ENCODE results near the gene RPH3AL.

RPH3AL gene

GRCh38 chr17:379531-380465 is 27.2 kb upstream of the RPH3AL start:
- no peak for DNase-seq (ENCODE audit: low read depth)

- DNase-seq (ENCODE audit: low read depth), result no peak
These were observed 25.5 kb upstream of the RPH3AL start for GRCh38 chr17:378068-378467.

DNA sequence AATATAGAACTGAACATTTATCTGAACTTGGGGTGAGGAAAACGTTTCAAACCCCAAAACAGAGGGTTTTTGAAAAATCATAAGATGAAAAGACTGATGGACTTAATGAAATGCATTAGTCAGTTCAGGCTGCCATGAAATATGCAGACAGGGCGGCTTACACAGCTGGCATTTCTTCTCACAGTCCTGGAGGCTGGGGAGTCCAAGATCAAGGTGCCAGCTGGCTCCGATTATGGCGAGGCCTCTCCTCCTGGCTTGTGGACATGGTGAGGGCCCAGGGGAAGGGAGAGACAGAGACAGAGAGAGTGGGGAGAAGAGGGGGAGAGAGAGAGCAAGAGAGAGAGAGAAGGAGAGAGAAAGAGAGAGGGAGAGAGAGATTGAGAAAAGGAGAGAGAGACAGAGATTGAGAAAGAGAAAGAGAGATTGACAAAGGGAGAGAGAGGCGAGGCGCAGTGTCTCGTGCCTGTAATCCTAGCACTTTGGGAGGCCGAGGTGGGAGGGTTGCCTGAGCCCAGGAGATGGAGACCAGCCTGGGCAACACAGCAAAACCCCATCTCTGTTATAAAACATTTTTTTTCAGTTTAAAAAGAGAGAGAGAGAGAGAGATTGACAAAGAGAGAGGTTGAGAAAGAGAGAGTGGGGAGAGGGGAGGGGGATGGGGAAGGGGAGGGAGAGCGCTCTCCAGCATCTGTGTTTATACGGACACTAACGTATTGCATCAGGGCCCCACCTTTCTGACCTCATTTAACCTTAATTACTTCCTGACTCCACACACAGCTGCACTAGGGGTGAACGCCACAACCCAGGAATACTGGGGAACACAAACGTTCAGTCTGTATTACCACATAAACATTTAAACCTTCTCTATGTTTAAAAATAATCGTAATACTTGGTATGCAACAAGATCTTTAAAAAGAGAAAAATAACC is 24.6 kb upstream of the RPH3AL start:
- peak; percentile 35 for DNase-seq (ENCODE audit: low read depth)

DNA sequence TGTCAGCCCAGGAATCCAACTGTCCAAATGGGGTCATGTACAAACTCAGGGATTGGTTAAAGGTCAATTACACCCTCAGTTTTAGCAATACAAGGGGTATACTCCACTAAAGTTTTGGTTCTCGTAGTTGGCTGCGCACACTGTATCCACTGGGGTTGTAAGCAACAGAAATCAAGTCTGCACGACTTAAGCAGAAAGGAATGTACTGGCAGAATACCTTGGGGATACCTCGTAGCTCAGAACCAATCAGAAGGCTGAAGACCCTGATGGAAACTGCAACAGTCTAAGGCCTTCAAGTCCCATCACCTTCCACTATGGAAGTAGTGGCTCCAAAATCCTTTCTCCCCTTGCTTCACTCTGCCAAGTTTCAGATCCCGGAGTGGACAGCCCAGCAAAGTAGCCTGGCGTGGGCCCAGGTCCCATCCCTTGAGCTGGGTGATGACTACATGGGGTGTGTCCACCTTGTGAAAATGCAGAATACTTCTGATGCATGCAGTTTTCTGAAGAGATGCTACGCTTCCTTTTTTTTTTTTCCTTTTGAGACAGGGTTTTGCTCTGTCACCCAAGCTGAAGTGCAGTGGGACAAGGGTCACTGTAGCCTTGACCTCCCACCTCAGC is 21.1 kb upstream of the RPH3AL start:
- no peak for DNase-seq (ENCODE audit: low read depth)

DNA sequence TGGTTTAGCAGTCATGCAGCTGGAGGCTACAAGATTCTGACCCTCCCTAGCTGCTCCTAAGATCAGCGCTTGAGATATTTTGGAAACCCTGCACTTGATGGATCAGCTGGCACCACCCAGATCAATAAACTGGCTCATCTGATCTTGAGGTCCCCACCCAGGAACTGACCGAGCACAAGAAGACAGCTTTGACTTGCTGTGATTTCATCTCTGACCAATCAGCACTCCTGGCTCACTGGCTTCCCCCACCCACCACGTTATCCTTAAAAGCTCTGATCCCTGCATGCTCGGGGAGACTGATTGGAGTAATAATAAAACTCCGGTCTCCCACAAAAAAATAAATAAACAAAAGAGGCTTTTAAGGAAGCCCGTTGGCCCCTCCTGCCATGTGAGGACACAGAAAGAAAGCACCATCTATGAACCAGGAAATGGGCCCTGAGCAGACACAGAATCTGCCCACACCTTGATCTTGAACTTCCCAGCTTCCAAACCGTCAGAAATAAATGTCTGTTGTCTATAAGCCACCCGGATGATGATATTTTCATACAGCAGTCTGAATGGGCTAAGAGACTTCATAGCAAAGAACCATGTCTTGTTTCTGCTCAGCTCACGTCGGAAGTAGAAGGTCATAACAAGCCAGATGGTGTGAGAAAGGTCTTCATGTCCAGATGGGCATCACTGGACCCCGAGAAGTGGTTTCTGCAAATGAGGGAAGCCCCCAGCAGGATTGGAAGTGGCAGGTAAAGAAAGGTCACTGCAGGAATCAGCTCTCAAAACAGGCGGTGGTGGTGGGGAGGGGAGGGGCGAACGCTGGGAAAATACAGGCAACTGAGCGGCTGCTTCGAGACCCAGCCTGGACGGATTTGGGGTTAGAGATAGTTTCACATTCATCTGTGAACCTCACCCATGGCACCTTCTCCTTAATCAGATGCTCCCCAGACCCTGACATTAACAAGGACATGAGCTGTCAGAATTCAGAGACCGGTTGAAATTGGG is 19.8 kb upstream of the RPH3AL start:
- no peak for DNase-seq (ENCODE audit: low read depth)

DNA sequence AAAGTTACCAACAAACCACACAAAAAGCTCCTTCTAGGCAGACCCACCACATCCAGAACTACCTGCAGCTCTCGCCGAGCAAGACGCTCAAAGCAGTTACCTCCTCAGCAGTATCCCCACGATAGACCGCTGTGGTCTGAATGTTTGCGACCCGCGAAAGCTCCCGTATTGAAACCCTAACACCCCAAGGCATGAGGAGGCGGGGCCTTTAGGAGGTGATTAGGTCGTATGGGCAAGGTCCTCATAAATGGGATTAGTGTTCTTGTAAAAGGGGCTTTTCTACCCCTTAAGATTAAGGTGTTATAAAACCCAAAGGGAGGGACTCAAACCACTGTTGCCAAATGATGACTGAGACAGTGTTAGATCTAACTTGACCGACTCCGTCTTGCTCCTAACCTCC is 19.0 kb upstream of the RPH3AL start:
- no peak for DNase-seq (ENCODE audit: low read depth)

DNA sequence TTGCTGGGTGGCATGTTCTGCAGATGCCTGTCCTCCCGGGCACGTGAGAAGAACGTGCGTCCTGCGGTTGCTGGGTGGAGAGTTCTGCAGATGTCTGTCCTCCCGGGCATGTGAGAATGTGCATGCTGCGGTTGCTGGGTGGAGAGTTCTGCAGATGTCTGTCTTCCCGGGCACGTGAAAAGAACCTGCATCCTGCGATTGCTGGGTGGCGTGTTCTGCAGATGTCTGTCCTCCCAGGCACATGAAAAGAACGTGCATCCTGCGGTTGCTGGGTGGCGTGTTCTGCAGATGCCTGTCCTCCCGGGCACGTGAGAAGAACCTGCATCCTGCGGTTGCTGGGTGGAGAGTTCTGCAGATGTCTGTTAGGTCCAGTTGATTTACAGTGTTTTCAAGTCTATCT is 15.0 kb upstream of the RPH3AL start:
- peak; percentile 53 for DNase-seq (ENCODE audit: low read depth)

- peak; percentile 63 for DNase-seq (ENCODE audit: low read depth)
These were observed 14.3 kb upstream of the RPH3AL start for GRCh38 chr17:366657-367615.

DNA sequence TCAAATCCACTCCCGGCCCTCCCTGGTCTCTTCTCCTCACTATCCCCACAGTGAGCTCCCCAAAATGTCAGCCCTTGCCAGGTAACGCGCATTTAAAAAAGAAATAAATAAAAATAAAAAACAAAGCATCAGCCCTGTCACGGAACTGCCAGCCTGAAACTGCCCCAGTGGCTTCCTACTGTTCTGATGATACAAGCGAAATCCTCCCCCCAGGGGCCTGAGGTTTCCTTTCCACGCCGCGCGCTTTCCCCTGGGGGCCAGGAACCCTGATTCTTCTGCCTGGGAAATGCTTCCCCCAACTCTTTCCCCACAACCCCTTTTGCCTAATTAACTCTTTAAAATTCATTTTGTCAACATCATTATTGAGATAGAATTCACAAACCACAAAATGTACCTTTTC is 12.2 kb upstream of the RPH3AL start:
- DNase-seq (ENCODE audit: low read depth), result no peak

GRCh38 chr17:364308-364707 is 11.7 kb upstream of the RPH3AL start:
- DNase-seq (ENCODE audit: low read depth), result no peak

DNA sequence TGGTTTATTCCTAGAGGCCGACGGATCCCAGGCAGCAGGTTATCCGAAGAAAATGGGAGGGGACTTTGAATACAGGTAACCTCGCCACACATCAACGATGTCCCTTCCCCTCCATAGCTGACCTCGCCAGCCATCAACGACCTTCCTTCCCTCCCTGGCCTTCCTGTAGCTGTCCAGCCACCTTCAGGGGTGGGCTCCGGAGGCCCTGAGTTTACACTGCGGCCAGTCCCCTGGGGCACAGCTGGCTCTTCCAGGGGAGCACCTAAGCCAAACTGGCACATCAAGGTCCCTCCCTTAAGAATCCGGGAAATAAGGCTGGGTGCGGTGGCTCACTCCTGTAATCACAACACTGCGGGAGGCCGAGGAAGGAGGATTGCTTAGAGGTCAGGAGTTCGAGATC is 10.1 kb upstream of the RPH3AL start:
- DNase-seq (ENCODE audit: low read depth), result no peak

DNA sequence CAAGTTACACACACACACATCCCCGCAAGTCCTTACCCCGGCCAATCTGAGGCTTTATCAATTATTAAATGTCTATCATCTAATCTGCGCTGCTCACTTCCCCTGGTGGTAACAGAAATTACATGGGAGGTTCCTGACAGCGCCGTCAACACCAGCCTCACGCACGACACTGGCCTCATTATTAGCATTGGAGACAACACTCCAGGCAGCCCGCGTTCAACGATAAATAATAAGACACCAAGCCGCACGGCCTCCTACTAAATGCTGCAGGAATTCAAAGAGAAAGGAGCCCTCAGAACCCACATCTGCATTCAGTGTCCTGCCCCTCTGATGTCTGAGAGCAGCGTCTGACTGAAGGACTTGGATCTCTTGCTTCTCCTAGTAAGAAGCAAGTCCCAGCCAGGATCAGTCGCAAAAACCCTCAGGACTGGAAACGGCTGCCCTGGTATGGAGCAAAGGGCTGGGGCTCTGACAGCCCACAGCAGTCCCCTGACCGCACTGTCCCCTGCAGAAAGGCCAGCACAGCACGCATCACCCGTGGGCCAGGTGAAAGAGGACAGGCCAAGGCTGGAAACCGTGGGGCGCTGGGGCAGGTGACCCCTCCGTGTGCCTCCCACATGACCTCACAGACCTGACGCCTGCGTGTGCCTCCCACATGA is 7.6 kb upstream of the RPH3AL start:
- DNase-seq (ENCODE audit: low read depth), result no peak

- DNase-seq (ENCODE audit: low read depth), result no peak
These were observed 6.0 kb upstream of the RPH3AL start for GRCh38 chr17:358491-359151.

GRCh38 chr17:357644-358043 is 5.0 kb upstream of the RPH3AL start:
- no peak for DNase-seq (ENCODE audit: low read depth)

GRCh38 chr17:356671-357434 is 4.2 kb upstream of the RPH3AL start:
- no peak for DNase-seq (ENCODE audit: low read depth)

DNA sequence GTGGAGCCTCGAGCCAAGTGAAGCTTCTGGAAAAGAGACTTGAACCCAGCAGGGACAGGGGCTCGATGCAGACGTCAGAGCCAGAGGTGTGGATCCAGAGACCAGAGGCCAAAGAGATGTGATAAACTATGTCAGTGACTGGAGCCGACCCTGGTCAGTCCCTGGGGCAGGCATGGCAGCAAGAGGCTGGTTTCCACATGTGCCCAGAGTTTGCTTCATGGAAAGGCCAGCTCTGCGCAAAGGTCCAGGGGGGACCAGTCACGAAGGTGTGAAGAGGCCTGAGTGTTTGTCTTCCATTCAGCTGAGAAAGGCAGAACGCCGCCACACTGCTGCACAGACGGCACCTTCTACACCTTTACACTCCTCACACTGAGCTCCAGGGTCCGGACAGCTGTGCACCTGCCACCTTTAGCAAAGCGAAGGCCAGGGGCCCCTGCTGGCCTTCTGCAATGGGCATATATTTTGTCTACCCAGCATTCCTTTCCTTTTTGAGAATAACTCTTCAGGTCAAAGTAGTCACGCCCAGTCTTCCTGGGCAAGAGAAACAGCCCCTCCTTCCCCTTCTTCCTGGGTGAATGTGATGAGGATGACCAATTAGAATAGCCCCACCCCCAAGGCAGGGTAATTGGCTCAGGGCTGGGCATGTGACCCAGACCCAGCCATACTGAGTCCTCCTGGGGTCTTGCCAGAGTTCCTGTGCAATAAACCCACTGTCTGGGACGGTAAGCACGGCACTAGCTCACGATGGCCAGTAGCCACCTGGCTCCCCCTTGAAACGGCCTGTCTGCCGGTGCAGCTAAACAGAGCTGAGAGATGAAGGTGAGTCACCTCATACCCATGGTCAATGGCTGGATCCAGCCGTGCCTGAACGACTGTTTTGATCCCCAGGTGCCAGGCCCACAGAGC is 2.3 kb upstream of the RPH3AL start:
- no peak for DNase-seq (ENCODE audit: low read depth)

DNA sequence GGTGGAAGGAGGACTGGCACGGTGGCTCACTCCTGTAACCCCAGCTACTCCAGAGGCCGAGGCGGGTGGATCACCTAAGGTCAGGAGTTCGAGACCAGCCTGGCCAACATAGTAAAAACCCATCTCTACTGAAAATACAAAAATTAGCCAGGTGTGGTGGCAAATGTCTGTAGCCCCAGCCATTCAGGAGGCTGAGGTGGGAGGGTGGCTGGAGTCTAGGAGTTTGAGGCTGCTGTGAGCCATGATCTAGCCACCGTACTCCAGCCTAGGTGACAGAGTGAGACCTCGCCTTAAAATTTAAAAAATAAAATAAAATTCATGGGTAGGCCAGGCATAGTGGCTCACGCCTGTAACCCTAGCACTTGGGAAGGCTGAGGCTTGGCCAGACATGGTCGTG is 1.2 kb upstream of the RPH3AL start:
- DNase-seq (ENCODE audit: low read depth), result no peak
